Central memory CD8-positive, alpha-beta T cell (primary cell): ENCODE data around the gene COL16A1.
A peak's percentile ranks its signal among the peaks of the same experiment; 100 is the strongest.

Source experiments
- ATAC-seq: fragments of 150-1000 bp; cut with Tn5 transposase; replicated peaks from 2 replicates; pipeline ENCODE4 v1.10.0; 2022; ENCODE audit warnings: mild to moderate bottlenecking, moderate FRiP score, moderate number of reproducible peaks; ENCODE audit not compliant: poor library complexity, severe bottlenecking; ENCODE audit errors: extremely low read depth
- DNase-seq, 2 donors: peaks; one replicate each; pipeline ENCODE4 v3.0.0; 2021; ENCODE audit warnings: low spot score in 2 of 2
- H3K27ac Mint-ChIP-seq: one replicate; pipeline ENCODE4 v1.8.0; 2022; ENCODE audit warnings: low read depth, mild to moderate bottlenecking, moderate library complexity, mixed read lengths
- H3K27me3 Mint-ChIP-seq: one replicate; pipeline ENCODE4 v1.8.0; 2022; ENCODE audit warnings: mixed read lengths
- H3K36me3 Mint-ChIP-seq: one replicate; pipeline ENCODE4 v1.8.0; 2022; ENCODE audit warnings: mild to moderate bottlenecking, moderate library complexity, mixed read lengths; ENCODE audit not compliant: insufficient read depth
- H3K4me1 Mint-ChIP-seq: one replicate; pipeline ENCODE4 v1.8.0; 2022; ENCODE audit warnings: mixed read lengths
- H3K4me3 Mint-ChIP-seq: one replicate; pipeline ENCODE4 v1.8.0; 2022; ENCODE audit warnings: mild to moderate bottlenecking, moderate library complexity, mixed read lengths
- H3K9me3 Mint-ChIP-seq: one replicate; pipeline ENCODE4 v1.8.0; 2022; ENCODE audit warnings: mixed read lengths

The COL16A1 gene

DNA sequence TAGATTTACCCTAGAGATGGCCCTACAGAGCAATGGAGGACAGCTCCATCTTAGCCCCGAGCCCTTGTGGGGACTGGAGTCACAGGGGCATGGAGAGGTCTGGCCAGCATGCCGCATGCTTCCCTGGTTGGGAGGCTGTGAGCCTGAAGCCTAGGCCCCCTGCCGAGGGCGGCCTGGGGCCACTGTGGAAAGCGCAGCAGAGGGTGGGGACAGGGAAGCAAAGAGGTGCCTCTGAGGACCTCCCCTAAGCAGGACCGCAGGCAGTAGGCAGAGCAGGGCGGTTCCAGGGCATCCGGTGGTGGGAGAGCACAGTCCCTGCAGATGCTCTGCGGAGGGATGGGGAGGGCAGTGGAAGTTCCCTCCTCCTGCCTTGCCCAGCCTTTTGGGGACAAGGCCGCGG lies 32.7 kb downstream of the COL16A1 start:
- H3K4me1 Mint-ChIP-seq = peaks cover 7% of the 10 kb centered on the region
- ATAC-seq = no peak
- no peak for DNase-seq
- no peak overlapping the region for H3K4me3 Mint-ChIP-seq
- H3K9me3 Mint-ChIP-seq = no peaks in the 10 kb centered on the region
- peaks cover 3% of the 10 kb centered on the region for H3K36me3 Mint-ChIP-seq
- H3K27ac Mint-ChIP-seq = no peak overlapping the region
- H3K27me3 Mint-ChIP-seq = peaks cover 52% of the 10 kb centered on the region

GRCh38 chr1:31670593-31670964 lies 33.2 kb downstream of the COL16A1 start:
- Mint-ChIP-seq H3K27ac (no peak overlapping the region), H3K27me3 (peaks cover 48% of the 10 kb centered on the region), H3K9me3 (no peaks in the 10 kb centered on the region), H3K36me3 (peaks cover 3% of the 10 kb centered on the region), H3K4me1 (peaks cover 7% of the 10 kb centered on the region), H3K4me3 (peak overlapping the region; percentile 64)
- DNase-seq (no peak), ATAC-seq (no peak)

DNA sequence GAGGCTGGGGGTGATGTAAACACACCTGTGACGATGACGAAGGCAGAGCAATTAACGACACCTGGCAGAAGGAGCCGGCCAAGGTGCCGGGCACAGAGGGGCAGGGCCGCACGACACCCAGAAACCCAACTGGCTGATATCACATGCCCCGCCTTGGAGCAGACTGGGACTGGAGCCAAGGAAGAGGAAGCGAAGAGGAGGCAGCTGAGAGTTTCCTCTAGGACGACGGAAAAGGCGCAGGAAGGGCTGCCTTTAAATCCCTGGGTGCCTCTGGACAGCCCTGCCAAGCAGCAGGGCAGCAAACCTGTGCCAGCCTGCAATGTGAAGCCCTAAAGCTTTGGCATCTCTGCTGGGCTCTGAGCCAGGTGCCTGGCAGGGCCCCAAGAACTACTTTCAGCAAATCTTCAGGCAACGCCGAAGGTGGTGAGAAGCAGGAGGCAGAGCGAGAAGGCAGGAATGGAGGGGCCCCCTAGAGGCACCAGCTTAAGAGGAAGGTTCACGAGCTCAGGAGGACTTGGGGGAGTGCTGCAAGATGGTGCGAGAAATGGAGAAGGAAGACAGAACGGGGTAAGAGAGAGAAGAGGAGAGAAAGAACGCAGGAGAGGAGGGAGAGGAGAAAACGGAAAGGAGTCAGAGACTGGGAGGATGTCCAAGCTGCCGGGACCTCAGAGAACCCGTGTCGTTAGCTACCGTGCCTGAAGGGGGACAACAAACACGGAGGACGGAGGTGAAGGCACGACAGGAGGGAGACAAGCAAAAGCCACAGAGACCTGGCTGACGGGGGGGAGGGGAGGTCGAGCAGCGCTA lies 33.8 kb downstream of the COL16A1 start:
- ATAC-seq (no peak), DNase-seq (no peak)
- H3K4me3 Mint-ChIP-seq = peak overlapping the region; percentile 64
- H3K27me3 Mint-ChIP-seq = peaks cover 42% of the 10 kb centered on the region
- H3K9me3 Mint-ChIP-seq = no peaks in the 10 kb centered on the region
- peaks cover 1% of the 10 kb centered on the region for H3K36me3 Mint-ChIP-seq
- H3K4me1 Mint-ChIP-seq = peaks cover 7% of the 10 kb centered on the region
- no peak overlapping the region for H3K27ac Mint-ChIP-seq

DNA sequence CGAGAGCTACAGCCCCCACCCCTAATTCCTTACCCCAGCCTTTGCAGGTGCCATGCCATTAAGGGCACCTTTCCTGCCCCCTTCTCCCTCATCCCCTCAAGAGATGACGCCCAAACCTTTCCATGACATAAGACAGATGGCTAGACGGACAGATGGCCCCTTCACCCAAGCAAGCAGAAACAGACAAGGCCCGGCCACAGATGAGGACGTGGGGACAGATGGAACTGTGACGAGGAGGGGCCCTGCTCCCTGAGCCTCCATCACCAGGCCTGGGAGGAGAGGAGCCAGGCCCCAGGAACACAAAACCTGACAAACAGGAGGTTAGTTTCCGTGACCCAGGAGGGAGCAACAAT lies 34.4 kb downstream of the COL16A1 start:
- peaks cover 7% of the 10 kb centered on the region for H3K4me1 Mint-ChIP-seq
- H3K27me3 Mint-ChIP-seq = peaks cover 36% of the 10 kb centered on the region
- no peak overlapping the region for H3K27ac Mint-ChIP-seq
- no peak for ATAC-seq
- H3K36me3 Mint-ChIP-seq = peaks cover 1% of the 10 kb centered on the region
- H3K4me3 Mint-ChIP-seq = peak overlapping the region; percentile 6
- H3K9me3 Mint-ChIP-seq = no peaks in the 10 kb centered on the region
- DNase-seq = no peak

DNA sequence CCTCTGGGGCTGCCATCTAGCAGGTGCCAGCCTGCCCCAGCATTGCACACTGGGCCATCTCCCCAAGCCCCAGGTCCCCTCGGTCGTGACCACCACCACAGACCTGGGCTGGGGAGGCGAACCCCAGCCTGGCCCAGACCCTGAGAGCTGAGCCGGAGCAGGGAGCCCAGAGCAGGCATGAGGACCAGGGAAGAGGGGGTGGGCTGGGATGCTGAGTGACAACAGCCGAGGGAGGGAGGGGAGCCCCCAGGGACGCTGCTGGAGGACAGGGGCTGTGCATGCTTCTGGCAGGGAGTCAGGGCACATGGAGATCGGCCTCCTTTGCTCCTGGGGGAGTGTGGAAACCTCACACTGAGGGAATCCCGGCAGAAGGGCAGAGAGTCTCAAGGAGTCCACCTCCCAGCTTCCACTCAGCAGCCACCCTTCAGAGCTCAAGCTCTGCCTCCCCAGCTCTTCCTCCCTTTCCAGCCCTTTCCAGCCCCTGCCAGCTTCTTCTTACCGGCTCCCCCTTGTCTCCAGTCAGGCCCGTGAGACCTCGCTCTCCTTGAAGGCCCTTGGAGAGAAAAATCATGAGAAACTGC lies 35.4 kb downstream of the COL16A1 start:
- DNase-seq (no peak), ATAC-seq (no peak)
- Mint-ChIP-seq H3K36me3 (peaks cover 1% of the 10 kb centered on the region), H3K27ac (no peak overlapping the region), H3K4me3 (no peak overlapping the region), H3K9me3 (no peaks in the 10 kb centered on the region), H3K4me1 (peaks cover 7% of the 10 kb centered on the region), H3K27me3 (peaks cover 36% of the 10 kb centered on the region)

- H3K36me3 Mint-ChIP-seq = peaks cover 1% of the 10 kb centered on the region
Measured at GRCh38 chr1:31667065-31667785, 36.6 kb downstream of the COL16A1 start.

GRCh38 chr1:31666263-31666963 lies 37.4 kb downstream of the COL16A1 start:
- H3K36me3 Mint-ChIP-seq = peaks cover 1% of the 10 kb centered on the region
- peaks cover 7% of the 10 kb centered on the region for H3K4me1 Mint-ChIP-seq
- H3K27ac Mint-ChIP-seq = no peak overlapping the region
- H3K27me3 Mint-ChIP-seq = peaks cover 31% of the 10 kb centered on the region
- H3K9me3 Mint-ChIP-seq = no peaks in the 10 kb centered on the region
- no peak for DNase-seq
- no peak for ATAC-seq
- H3K4me3 Mint-ChIP-seq = no peak overlapping the region

More at GRCh38 chr1:31667065-31667785, 36.6 kb downstream of the COL16A1 start:
- no peaks in the 10 kb centered on the region for H3K9me3 Mint-ChIP-seq
- peaks cover 36% of the 10 kb centered on the region for H3K27me3 Mint-ChIP-seq
- no peak overlapping the region for H3K27ac Mint-ChIP-seq
- H3K4me3 Mint-ChIP-seq = no peak overlapping the region
- DNase-seq (no peak), ATAC-seq (no peak)
- H3K4me1 Mint-ChIP-seq = peaks cover 7% of the 10 kb centered on the region

DNA sequence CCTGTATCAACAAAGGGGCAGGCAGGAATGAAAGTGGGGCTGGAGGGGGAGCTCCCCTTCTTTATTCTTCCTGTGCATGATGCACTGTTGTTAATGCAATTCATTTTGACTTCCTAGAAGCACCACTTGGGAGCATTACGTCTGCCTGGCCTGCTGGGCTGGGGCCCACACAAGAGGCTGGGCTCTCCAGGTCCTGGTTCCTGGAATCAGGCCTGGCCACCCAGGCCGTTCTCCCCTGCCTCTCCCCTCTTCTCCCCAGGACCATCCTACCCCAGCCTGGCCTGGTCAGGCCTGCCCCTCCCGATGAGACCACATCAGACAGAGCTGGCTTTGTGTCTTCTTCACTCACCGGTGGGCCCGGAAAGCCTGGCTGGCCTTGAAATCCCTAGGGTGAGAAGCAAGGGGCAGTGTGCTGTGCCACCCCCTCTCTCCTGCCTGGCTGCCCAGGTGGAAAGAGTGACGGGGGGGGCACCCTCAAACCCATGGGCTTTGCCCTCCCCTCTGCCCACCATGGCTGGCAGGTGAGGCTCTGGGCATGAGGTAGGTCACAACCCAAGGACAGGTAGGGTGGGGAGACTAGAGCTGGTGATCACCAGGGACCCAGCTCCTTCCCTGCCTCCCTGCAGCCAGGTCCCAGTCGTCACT lies 38.5 kb downstream of the COL16A1 start:
- Mint-ChIP-seq H3K27ac (no peak overlapping the region), H3K4me3 (no peak overlapping the region), H3K36me3 (peaks cover 1% of the 10 kb centered on the region), H3K4me1 (peaks cover 5% of the 10 kb centered on the region), H3K9me3 (no peaks in the 10 kb centered on the region), H3K27me3 (peaks cover 20% of the 10 kb centered on the region)
- no peak for DNase-seq
- no peak for ATAC-seq

- H3K36me3 Mint-ChIP-seq = no peaks in the 10 kb centered on the region
- no peak for DNase-seq
- no peak for ATAC-seq
- no peak overlapping the region for H3K27ac Mint-ChIP-seq
- H3K9me3 Mint-ChIP-seq = no peaks in the 10 kb centered on the region
- peaks cover 12% of the 10 kb centered on the region for H3K27me3 Mint-ChIP-seq
- no peaks in the 10 kb centered on the region for H3K4me1 Mint-ChIP-seq
- no peak overlapping the region for H3K4me3 Mint-ChIP-seq
Measured at GRCh38 chr1:31664528-31664927, 39.3 kb downstream of the COL16A1 start.

- no peak overlapping the region for H3K4me3 Mint-ChIP-seq
- DNase-seq (peak; percentile 25 to 48), ATAC-seq (no peak)
- peaks cover 5% of the 10 kb centered on the region for H3K27me3 Mint-ChIP-seq
- H3K4me1 Mint-ChIP-seq = no peaks in the 10 kb centered on the region
- H3K27ac Mint-ChIP-seq = no peak overlapping the region
- H3K36me3 Mint-ChIP-seq = no peaks in the 10 kb centered on the region
- no peaks in the 10 kb centered on the region for H3K9me3 Mint-ChIP-seq
Measured at GRCh38 chr1:31663622-31664452, 40.0 kb downstream of the COL16A1 start.

DNA sequence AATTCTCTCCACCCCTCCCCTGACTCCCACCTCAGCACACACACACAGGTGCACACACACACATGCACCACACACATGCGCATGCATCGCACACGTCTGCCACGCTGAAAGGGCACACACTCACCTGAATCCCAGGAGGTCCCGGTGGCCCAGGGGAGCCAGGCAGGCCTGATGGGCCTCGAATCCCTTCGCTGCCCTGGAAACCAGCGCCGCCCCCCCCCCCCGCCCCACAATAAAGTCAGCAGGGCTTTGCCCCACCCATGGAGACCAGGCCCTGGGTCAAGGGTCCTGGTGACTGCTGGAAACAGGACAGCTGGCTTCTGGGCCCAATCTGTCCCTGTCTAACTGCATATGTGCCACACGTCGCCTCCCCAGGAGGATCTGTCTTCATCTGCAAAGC lies 41.4 kb downstream of the COL16A1 start:
- Mint-ChIP-seq H3K36me3 (peaks cover 1% of the 10 kb centered on the region), H3K27ac (no peak overlapping the region), H3K9me3 (no peaks in the 10 kb centered on the region), H3K27me3 (peaks cover 8% of the 10 kb centered on the region), H3K4me1 (no peaks in the 10 kb centered on the region), H3K4me3 (no peak overlapping the region)
- DNase-seq (no peak), ATAC-seq (no peak)
